Glomerular visceral epithelial cell (primary cell): Measurements from ENCODE around the gene ANTXR2.
A peak's percentile ranks its signal among the peaks of the same experiment; 100 is the strongest.

Source experiments
- DNase-seq: peaks from one replicate; pipeline ENCODE4 v3.0.0-alpha.2; 2016; ENCODE audit errors: extremely low spot score

The ANTXR2 gene

DNA sequence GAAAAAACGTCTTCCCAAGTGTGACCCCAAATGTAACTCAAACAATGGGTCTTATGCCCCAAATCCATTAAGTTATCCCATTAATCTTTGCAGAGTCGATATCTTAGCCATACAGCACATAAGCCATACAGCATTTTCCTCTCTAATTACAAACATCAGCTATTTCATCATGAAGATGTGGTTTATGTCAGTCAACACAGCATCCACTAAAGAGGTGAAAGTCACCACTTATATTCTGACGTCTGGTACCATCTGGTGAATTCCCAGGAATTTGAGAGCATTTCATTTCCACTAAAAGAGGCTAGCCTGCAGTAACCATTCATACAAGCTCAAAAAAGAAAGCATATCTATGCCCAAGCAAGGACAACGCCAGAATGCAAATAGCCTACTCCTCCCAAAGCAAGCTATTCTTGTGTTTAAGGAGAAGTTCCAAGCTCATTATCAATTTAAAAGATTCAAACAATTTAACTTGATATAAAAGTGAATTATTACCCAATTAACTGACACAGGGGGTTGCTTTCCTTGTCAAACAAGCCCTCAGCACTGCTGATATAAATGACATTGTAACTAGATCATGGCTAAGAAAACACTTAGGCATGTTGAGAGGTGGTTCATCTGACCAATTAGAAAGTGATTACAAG, 203.3 kb downstream of the ANTXR2 start:
- DNase-seq: no peak

DNA sequence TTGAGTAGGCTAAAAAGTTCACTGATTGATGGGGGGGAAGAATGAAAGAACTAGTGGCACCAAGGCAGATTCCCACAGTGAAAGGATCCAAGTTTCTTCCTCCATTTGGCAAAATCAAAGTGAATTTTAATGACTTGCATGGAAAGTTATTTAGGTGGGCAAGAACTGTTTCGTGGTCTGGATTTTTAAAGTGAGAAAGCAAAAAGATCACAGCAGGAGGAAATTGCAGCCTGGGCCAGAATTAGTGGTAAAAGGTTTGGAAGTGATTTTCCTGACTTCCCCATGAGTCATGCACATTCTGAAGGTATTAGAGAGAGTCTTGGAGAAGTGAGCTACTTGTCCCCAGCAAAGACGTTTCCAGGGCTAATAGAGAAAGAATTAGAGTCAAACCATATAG, 207.8 kb downstream of the ANTXR2 start:
- peak; percentile 56 for DNase-seq

DNA sequence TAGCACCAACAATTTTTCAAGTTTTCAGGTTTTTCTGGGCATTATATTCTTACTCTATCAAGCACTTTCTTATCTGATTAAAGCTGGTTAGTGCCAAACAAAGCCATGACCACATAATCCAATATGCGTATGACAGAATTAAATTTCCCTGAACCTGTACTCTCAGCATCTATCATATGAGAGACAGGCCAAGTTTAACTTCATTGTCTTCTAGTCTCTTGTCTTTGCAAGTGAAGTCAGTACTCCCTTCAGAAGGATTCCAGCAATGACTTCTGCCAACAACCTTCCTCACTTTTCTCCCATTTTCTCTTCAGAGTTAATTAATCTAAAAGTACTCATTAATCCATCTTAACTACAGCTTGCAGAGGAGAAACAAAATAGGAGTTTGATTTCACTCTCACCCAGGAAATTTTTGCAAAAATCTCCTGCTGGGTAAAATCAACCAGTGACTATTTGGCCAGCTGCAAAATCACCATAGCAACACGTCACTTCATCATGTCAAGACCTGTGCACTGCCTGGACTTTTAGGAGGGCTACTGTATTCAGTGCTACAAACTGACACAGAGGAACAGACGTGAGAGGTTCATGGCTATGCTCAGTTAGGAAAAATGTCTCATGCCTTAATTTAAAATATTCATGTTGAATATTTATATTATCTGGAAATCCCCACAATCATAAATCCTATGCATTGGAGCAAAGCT, 208.4 kb downstream of the ANTXR2 start:
- DNase-seq: peak; percentile 6

DNA sequence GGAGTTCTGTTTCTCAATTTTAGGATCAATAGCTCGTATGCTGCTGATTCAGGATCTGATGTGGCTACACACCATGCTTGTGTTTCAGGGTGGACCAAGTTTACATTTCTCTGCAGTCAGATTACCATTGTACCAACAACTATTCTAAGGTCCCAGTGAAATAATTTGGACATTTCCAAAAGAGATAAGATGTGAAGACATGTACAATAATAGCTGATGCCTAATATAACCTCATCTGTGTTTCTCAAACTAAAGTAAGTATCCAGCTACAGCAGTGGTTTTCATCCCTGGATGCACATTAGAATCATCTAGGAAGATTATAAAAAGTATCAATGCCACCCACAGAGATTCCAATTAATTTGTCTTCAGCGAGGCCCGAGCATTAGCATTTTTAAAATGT, 209.7 kb downstream of the ANTXR2 start:
- no peak for DNase-seq

DNA sequence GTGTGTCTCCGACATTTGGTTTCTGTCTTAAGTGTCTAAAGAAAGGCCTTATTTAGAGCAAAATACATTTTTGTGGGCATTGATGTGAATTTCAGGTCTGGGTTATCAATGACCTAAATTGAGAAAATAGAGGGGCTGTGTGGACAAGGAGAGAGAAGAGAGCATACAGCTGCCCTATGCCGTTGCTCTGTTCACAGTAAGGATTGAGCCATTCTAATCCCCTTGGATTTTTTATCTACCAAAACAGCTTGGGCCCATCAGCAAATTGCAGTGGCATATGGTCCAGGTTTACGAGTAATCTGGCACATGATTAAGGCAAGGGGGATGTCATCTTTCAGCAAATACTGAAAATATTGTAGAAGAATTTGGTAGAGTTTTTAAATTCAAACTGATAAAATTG, 210.2 kb downstream of the ANTXR2 start:
- no peak for DNase-seq

DNA sequence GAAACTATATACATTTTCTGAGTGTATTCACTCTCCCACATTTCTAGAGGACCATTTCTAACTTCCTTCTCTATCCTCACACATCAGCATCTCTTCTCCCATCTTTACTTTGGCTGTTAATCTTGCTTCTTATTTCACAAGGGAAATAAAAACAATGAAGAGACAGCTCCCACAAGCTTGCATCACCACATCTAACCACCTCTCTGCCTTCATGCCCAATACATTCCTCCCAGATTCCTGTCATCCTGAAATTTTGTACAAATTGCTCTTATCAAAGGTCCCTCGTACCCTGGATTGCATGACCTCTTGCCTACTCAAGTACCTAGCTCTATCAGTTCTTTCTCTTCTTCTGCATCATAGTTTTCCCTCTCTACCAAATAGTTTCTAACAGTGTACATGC, 215.2 kb downstream of the ANTXR2 start:
- DNase-seq: no peak

DNA sequence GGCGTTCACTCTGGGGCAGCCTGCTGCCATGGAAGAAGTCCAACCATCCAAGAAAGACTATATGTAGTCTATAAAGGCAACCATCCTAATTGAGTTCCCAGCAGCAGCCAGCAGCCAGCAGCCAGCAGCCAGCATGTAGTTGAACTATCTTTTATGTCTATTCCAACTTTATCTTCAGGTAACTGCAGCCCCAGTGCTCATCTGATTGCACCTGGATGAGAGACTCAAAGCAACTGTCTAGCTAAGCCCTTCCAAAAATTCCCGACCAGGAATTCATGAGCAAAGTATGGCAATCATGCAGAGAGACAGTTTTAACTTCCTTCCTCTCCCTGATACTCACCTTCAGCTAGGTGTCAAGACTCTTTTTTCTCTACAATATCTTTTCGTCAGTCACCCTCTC, 216.8 kb downstream of the ANTXR2 start:
- DNase-seq: no peak

DNA sequence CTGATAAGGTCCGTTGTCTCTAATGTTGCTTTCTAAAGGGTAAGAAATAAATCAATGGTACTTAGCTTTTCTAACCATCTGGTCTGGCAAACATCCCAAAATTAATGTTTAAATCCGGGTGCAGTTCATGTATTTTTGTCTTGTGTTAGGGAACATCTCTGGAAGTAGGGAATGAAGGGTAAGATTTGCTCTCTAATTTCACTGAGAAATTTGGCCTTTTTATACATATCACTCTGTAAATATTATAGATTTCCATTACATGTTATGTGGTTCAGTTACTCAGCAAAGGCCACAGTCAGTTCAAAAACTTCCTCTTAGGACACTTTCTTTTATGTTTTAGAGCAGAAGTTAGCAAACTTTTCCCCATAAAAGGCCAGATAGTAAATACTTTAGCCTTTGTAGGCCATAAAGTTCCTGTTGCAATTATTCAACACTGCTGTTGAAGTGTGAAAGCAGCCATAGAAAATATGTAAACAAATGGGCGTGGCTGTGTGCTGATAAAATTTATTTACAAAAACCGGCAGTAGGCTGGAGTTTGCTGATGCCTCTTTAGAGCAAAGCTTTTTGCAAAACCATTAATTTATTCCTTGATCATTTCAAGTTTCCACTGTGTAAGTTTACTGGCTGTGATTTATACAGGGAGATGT, 218.1 kb downstream of the ANTXR2 start:
- no peak for DNase-seq

DNA sequence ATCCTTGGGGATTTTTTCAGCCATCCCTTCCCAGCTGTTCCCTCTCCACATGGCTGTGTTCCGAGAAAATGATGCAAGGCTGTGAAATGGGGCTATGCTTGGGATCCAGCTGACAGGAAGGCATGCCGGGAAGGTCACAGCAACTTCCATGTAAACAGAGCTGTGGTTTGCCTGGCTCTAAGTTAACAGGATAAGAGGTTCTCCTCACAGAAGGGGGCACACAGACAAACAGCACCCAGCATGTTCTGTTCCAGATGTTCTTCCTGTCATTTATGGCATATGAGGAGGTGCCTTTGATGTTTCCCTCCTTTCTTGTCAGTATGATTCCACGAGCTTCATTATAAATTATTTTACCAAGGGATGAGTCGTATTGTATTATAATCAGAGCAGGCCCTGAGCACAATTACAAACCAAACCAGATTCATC, 220.7 kb downstream of the ANTXR2 start:
- DNase-seq: no peak

DNA sequence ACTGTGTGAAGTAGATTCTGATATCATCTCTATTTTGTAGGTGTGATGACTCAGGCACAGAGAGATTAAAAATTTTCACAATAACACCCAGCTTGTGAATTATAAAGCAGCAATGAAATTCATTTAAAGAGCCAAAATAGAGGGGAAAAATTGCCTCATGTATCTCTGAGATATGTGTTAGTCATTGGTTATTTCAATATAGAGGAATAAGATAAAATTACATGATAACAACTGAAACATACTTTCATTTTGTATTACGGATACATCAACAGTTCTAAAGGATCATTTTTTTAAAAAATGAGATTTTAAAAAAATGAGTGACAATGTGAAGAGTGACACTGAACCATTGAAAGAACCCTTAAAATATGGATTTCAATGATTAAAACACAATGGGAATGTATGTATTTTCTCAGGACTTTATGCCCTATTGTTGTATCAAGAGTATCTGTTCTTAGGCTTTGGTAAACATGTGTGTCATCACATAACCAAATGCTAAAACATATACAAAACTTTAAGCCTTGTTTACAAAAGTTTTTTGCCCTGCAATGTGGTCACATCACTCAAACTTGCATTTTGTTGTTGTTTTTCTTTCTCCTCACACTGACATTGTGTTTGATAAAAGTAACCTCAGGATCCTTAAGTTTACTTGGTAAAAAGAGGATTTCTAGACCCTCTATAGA, 221.3 kb downstream of the ANTXR2 start:
- no peak for DNase-seq
